ENCODE results near the gene UROS.

The UROS gene

GRCh38 chr10:125820701-125821100, 2.4 kb downstream of the UROS start:
- no peak for TF ChIP-seq JUND (IDR thresholded peaks at IDR 0.05; ENCODE audit: low read depth)
- no peak for DNase-seq (ENCODE audit: low read depth in 1 of 2, low spot score in 1 of 2)
- in situ Hi-C loops (cut with HindIII; ENCODE audit: low pct_unique_long_range_greater_than_20kb, low sequenced_read_pairs) = no loop called here

DNA sequence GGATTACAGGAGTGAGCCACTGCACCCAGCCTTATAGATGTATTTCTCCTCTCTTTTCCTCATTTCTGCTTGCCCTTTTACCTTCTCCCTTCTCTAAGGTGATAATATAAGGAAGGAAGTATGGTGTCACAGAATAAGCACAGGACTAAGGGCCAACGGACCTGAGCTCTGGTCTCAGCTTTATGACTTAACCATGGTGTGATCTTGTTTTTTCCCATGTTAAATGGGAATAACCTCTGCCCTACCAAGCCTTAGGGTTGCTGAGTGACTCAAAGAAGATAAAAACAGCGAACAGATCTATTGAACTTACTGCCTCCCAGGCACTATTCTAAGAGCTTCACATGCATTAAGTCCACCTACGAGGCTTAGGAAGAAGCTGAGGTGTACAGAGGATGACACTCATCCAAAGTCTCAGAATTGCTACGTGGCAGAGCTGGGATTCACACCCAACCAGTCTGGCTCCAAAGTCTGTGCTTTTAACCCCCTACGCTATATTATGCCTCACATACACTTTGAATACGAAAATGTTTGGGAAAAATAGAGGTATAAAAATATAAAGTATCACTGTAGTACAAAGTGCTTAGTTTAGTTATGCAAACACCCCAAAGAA, 5.6 kb downstream of the UROS start:
- in situ Hi-C loops (cut with HindIII; ENCODE audit: low pct_unique_long_range_greater_than_20kb, low sequenced_read_pairs) = no loop called here
- no peak for DNase-seq (ENCODE audit: low read depth in 1 of 2, low spot score in 1 of 2)
- TF ChIP-seq JUND (IDR thresholded peaks at IDR 0.05; ENCODE audit: low read depth) = no peak

- no peak for TF ChIP-seq JUND (IDR thresholded peaks at IDR 0.05; ENCODE audit: low read depth)
- no peak for DNase-seq (ENCODE audit: low read depth in 1 of 2, low spot score in 1 of 2)
- in situ Hi-C loops (cut with HindIII; ENCODE audit: low pct_unique_long_range_greater_than_20kb, low sequenced_read_pairs) = no loop called here
Measured at GRCh38 chr10:125816548-125816947, 6.5 kb downstream of the UROS start.

GRCh38 chr10:125815764-125816163, 7.3 kb downstream of the UROS start:
- DNase-seq (ENCODE audit: low read depth in 1 of 2, low spot score in 1 of 2) = no peak
- in situ Hi-C loops (cut with HindIII; ENCODE audit: low pct_unique_long_range_greater_than_20kb, low sequenced_read_pairs) = no loop called here
- no peak for TF ChIP-seq JUND (IDR thresholded peaks at IDR 0.05; ENCODE audit: low read depth)

- in situ Hi-C loops (cut with HindIII; ENCODE audit: low pct_unique_long_range_greater_than_20kb, low sequenced_read_pairs) = no loop called here
- DNase-seq (ENCODE audit: low read depth in 1 of 2, low spot score in 1 of 2) = no peak
Measured at GRCh38 chr10:125812128-125812750, 10.8 kb downstream of the UROS start.

GRCh38 chr10:125811251-125811650, 11.8 kb downstream of the UROS start:
- no peak for TF ChIP-seq JUND (IDR thresholded peaks at IDR 0.05; ENCODE audit: low read depth)
- DNase-seq (ENCODE audit: low read depth in 1 of 2, low spot score in 1 of 2) = no peak
- in situ Hi-C loops (cut with HindIII; ENCODE audit: low pct_unique_long_range_greater_than_20kb, low sequenced_read_pairs) = no loop called here

More at GRCh38 chr10:125812128-125812750, 10.8 kb downstream of the UROS start:
- no peak for TF ChIP-seq JUND (IDR thresholded peaks at IDR 0.05; ENCODE audit: low read depth)

- TF ChIP-seq JUND (IDR thresholded peaks at IDR 0.05; ENCODE audit: low read depth) = no peak
- in situ Hi-C loops (cut with HindIII; ENCODE audit: low pct_unique_long_range_greater_than_20kb, low sequenced_read_pairs) = no loop called here
- no peak for DNase-seq (ENCODE audit: low read depth in 1 of 2, low spot score in 1 of 2)
Measured at GRCh38 chr10:125808047-125808446, 15.0 kb downstream of the UROS start.

DNA sequence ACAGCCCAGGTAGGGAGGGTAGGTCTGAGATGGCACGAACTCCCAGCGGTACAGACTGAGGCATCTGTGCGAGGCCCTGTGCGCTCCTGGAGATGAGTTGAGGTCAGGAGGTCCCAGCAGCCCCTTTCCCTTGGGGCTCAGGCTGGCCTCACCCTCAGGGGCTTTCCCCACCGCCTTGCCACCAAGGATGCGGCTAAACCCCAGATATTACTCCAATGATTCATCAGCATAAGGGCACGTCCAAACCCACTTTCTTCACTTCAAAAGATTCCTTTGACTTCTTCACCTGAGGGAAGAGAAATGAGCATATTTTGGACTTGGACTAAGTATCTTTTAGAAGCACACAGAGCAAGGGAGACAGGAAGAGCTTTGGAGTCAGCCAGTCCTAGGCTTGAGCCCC, 20.3 kb downstream of the UROS start:
- in situ Hi-C loops (cut with HindIII; ENCODE audit: low pct_unique_long_range_greater_than_20kb, low sequenced_read_pairs) = no loop called here
- no peak for TF ChIP-seq JUND (IDR thresholded peaks at IDR 0.05; ENCODE audit: low read depth)
- DNase-seq (ENCODE audit: low read depth in 1 of 2, low spot score in 1 of 2) = no peak

DNA sequence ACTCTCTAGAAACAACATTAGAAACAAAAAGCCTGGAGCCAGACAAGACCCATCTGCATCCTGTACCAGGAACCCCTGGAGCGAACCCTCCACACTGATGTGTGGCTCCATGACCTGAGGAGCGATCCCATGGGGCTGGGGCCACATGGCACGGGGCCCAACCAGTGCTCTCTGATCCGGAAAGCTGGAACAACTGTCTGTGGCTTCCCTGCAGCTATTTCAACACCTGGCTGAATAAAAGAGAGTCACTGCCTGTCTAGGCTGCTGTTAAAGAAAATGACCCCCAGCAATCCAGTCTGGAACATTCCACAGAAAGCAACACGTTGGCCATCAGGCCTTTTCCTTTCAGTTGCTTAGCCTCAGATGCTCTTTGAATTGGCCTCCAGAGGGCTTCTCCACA, 20.9 kb downstream of the UROS start:
- no peak for DNase-seq (ENCODE audit: low read depth in 1 of 2, low spot score in 1 of 2)
- in situ Hi-C loops (cut with HindIII; ENCODE audit: low pct_unique_long_range_greater_than_20kb, low sequenced_read_pairs) = no loop called here
- no peak for TF ChIP-seq JUND (IDR thresholded peaks at IDR 0.05; ENCODE audit: low read depth)

DNA sequence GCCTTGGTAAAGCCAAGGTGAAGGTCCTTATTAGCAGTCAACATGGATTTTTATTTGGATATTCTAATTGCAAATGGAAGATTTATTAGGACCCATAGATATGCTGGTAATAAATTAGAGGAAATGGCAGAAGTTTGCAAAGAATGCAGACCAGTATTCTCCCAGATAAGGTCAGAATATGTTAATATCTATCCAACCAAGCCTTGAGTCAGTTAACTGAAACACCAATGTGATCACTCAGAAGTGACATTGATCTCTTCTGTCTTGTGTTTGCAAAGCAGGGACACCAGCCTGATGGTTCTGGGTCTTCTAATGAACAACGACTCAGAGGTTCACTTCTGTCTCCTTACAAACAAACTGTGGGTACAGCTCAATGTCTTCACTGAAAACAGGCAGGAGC, 21.5 kb downstream of the UROS start:
- DNase-seq (ENCODE audit: low read depth in 1 of 2, low spot score in 1 of 2) = no peak
- in situ Hi-C loops (cut with HindIII; ENCODE audit: low pct_unique_long_range_greater_than_20kb, low sequenced_read_pairs) = no loop called here
- no peak for TF ChIP-seq JUND (IDR thresholded peaks at IDR 0.05; ENCODE audit: low read depth)

DNA sequence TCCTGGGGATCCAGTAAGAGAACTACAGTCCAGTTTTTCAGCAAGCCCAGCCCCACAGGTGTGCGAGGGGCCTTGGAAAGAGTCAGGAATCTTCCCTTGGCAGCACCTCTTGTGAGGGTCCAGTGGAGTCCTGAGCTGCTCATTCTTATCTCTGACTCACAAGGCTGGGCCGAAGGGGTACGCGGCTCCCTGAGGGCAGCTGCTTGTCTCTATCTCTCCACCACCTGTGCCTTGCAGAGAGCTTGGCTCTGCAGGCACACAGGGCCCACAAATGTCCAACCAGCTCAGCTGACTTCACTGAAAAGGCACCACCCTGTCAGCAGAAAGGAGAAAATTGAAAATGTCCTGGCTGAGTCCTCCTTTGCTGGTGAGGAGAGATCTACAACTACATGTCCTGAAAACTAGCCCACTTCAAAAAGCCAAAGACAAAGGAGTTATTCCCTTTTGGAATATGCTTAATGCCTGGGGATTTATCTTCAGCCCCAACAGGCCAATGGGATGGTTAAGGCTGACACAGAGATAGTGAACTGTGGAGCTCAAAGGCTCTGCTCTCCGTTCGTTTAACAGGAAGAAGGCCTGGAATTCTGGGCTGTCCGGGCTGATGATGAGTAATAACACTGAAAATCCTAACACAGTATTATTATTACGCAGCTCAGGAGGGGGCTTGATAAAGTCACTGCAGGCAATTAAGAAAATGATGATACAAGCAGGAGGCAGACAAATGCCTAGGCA, 23.4 kb downstream of the UROS start:
- no peak for TF ChIP-seq JUND (IDR thresholded peaks at IDR 0.05; ENCODE audit: low read depth)
- in situ Hi-C loops (cut with HindIII; ENCODE audit: low pct_unique_long_range_greater_than_20kb, low sequenced_read_pairs) = no loop called here
- no peak for DNase-seq (ENCODE audit: low read depth in 1 of 2, low spot score in 1 of 2)

DNA sequence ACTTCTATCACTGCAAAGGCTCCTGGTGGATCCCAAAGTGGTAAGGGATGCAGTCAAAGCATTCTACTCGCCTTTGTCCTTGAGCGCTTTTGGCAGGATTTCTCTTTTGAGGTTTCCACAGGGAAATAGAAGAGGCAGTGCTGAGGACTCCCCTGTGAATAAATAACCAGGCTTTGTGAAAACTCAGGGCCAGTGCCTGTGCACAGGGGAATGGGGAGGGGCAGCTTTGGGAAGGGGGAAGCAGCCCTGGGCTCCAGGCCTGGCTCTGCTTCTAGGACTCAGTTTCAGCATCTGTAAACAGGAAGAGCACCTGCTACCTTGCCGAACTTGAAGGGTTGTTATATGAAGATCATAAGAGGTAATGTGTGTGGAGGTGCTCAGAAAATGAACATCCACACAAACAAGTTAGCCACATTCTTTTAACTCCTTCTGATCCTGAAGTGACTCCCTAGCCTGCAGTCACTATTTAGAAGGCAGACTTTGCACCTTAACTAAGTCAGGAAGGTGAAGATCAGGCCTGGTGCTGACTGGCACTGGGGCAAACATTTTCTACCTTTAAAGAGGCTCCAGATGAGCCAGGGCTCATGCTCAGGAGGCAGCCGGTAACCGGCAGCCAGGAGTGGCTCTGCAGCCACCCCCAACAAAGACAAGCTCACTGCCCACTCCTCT, 24.9 kb downstream of the UROS start:
- no peak for DNase-seq (ENCODE audit: low read depth in 1 of 2, low spot score in 1 of 2)
- TF ChIP-seq JUND (IDR thresholded peaks at IDR 0.05; ENCODE audit: low read depth) = no peak
- in situ Hi-C loops (cut with HindIII; ENCODE audit: low pct_unique_long_range_greater_than_20kb, low sequenced_read_pairs) = no loop called here

DNA sequence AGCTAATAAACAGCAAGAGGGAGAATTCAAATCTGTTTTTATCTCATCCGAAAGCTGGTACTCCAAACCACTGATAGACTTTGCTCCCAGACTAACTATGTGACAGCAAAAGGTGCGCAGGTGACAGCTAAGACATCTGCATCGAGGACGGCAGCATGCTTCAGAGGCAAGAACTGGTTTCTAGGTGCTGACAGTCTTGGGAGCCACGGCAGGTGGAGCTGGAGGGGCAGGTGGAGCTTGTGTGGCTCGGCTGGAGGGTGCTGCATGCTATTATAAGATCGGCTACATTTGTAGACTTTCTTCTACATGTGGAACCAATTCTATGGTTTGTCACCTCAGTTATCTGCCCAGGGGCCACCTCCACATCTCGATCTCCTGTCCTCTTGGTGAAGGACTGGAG, 25.6 kb downstream of the UROS start:
- no peak for DNase-seq (ENCODE audit: low read depth in 1 of 2, low spot score in 1 of 2)
- in situ Hi-C loops (cut with HindIII; ENCODE audit: low pct_unique_long_range_greater_than_20kb, low sequenced_read_pairs) = no loop called here
- TF ChIP-seq JUND (IDR thresholded peaks at IDR 0.05; ENCODE audit: low read depth) = no peak

All from T47D (cell line).